GM21447 (cell line): ENCODE measurements around the gene FANCC.

ENCODE experiments used
- ATAC-seq: cut with Tn5 transposase; IDR thresholded peaks from one replicate; pipeline ENCODE4 v1.9.1; 2021; ENCODE audit not compliant: unreplicated experiment

Gene FANCC

DNA sequence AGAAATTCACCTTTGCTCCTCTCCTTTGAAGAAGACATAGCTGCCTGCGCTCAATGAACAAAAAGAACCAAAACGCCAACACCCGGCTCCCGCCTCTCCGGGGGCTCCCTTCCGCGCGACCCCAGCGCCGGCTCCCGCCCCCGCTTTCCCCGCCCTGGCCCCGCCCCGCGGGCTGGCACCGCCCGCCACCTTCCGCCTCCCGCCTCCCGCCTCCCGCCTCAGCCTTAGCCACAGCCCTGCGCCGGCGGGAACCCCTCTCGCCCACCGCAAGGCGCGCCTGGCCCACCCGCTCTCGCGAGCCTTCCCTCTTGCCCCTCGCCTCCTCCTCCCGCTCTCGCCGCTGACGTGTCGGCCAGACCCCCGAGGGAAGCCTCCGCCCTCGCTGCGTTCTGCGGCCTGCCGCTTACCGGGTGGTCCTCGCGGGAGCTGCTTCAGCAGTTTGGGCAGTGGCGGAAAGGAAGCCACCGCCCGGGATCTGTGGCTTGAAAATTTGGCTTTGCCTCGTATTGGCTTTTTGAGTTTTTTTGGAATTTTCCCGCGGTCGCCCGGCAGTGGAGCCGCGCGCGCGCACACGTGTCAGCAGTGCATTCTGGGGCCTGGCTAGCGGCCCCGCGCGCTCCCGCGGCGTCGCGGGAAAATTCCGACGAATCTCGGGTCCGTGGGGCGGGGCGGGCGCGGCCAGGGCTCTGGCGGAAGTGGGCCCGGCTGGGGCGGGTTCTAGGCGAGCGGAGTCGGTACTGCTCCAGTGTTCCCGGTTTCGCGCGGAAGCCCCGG, at the start of gene FANCC:
Gene FANCC (minus strand): TSS at position 591 of the 774 bp plus-strand sequence. CDS start 68,418 bp downstream, outside the sequence.
- peak; percentile 68 for ATAC-seq

DNA sequence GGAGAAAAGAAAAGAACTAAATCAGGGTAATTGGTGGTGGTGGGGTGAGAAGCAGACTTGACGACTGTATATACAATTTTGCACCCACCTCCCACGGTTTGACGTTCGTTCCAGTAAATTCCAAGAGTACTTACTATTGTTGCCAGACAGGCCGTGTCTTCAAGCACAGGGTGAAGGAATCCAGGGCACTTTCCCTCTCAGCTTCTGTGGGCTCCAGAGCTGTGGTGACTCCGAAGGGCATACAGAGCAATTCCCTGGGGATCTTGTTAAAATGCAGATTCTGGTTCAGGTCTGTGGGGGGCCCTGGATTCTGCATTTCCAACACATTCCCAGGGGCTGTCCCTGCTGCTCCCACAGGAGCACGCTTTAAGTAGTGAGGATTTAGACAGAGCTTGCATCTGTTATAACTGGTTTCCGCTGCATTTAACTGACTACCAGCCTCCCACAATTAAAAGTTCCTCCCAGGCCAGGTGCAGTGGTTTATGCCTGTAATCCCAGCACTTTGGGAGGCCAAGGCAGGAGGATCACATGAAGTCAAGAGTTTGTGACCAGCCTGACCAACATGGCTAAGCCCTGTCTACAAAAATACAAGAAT, 49.3 kb upstream of the FANCC start:
- no peak for ATAC-seq

- no peak for ATAC-seq
These were observed 48.3 kb upstream of the FANCC start for GRCh38 chr9:95365766-95366165.

DNA sequence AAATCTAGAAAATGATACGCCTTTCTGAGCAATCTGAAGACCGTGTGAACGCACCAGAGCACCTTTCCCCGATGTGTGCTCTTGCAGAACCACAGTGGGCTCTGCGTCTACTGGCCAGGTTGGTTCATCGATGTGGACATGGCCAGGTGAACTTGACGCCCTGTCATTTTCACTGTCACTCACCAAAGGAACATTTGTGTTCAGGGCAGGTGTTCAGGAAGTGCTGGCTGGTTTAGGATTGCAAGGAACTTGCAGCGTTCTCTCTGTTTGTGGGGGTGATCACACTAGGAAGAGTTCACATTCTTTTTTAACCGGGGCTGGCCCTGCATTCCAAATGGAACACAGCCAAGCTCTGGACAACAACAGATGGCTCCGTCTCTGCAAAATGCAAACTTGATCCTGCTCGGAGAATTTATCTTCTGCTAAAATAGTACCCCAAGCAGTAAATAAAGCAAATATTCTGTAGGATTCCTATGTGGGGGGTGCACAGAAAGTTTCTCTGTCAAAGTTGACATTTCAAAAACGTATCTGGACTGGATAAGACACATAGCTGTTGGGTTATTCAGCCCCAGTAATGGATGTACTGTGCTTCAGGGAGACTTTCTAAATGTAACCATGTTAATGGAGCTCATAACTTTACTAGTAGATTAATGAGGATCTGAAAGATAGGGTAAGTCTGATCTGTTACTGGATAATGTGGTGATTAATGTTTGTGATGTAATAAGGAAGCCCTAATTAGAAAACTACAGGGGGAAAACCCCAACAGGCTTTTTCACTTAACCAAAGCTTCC, 45.7 kb upstream of the FANCC start:
- no peak for ATAC-seq

DNA sequence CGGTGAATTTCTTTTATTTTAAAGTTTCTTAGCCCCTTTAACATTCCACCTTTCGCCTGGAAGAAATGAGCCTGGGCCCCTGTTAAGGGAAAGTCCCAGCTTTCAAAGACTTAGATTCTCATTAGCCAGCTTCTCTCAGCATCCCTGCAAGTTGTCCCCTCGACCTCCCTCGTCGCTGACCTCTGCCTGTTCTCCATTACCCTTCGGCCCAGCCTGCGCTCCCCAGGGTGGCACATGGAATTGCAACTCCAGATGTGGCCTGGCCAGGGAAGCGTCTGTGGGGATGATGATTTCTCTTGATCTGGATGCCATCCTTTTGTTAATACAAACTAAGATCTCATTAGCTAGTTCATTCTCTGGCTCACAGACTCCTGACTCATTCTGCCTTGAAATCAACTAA, 43.4 kb upstream of the FANCC start:
- no peak for ATAC-seq

- no peak for ATAC-seq
These were observed 39.8 kb upstream of the FANCC start for GRCh38 chr9:95357316-95357715.

DNA sequence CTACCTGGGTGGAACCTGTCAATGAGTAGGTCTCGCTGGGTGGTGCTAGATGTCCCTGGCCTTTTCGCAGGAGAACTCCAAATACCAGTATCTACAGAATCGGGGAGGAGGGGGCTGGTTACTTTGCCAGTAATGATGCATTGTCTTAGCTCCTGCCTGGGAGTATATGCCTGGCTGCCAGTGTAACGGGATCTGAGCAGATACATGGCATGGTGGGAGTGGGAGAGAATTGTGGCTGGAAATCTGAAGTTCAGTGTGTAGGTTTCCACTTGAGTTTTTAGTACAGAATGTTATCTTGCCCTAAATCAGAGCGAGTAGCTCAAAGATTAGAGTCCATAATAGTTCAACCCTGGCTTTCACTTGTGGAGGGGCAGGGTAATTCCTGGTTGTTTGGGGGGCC, 38.0 kb upstream of the FANCC start:
- no peak for ATAC-seq

DNA sequence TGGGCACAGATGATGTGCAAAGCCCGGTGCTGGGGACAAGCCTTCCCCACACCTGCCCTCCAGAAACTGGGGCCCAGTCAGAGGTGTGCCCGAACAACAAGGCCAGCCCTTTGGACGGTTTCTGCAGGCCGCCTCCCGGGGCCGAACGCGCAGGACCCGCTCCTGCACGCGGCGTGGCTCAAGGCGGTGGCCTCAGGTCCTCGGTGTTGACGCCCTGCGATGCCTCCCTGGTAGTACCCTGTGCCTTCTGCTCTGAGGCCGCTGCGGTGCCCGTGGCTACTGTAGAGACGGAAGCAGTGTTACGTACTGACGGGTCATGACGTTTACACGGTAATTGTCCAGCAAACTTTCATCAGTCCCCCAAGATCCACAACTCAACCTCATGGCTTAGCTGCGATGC, 33.5 kb upstream of the FANCC start:
- no peak for ATAC-seq

DNA sequence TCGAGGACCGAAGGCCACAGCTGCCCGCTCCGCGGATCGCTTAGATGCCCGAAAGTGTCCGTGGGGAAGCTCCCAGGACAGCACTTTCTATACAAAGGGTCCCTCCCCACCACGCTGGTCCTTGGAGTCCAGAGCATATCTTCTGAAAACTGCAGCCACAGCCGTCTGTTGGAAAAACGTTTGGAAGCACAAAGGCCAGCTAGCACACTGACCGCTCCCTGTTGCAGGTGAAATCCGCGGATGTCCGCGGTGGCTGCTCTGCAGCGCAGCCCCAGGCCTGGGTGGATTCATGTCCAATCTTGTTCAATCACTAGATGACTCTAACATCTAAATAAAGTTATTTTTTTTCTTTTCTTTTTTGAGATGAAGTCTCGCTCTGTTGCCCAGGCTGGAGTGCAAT, 32.8 kb upstream of the FANCC start:
- no peak for ATAC-seq

DNA sequence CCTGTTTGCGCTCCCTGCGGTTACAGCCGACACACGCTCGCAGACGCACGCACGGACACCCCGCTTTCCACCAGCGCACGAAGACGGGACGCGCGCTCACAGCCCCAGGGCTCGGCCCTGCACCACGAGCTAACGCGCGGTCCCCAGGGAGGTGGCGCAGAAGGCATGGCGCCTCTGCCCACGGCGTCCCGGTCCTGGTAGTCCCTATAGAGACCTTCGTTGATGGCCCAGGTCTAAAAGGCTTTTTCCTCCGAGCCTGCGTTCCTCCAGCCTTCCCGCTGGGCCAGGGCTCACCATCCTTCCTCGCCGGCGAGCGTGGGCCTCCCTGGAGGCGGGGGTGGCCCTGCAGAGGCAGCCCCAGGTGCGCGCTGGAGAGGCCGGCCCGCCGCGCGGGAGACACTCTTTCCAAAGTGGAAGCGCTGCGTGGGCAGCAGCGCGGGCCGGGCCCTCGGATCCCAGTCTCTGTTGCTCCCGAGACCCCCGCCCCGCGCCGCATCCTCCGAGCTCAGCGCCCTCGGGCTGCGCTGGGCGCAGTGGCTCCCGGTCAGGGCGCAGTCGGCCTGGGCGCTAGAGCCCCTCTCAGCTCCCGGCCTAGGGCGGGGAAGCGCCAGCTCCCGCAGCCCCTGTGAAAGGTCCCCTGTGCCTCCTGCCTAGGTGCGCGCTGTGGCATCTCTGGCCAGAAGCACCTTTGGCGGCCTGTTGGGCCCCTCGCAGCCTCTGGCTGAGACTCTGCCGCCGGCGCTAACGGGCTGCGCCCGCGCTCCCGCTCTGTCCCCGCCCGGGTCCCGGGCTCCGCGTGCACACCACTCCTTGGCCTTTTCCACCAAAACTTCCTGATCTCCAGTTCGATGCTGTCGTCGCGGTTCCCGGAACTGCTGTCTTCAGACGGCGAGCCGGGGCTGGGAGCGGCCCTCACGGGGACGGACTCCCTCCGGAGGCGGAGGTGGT, 31.9 kb upstream of the FANCC start:
- ATAC-seq, result no peak

- ATAC-seq, result no peak
These were observed 28.5 kb upstream of the FANCC start for GRCh38 chr9:95346021-95346420.

GRCh38 chr9:95344735-95345325, 27.3 kb upstream of the FANCC start:
- ATAC-seq, result no peak

DNA sequence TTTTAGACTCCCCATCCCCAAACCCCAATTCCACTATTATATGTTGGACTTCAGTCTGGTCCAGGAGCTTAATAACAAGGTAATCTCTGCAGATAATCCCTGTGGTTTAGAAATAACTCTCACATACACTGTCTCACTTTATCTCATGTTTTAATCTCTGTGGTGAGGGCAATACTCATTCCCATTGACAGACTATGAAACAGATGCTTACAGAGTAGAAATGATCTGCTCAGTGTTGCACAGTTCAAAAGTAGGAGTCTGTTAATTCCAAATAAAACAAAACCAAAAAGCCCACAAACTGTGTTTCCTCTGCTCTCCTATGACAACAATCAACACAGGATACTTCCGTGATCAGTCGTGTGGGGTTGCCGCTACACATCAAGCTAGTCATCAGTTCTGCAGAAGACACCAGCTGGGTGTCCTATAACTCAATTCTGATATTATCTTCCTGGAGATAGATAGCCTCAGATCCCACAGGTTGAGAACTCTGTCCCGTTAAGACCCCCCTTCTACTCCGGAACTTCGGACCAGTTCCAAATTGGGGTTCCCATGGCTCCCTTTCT, 26.3 kb upstream of the FANCC start:
- ATAC-seq, result no peak

DNA sequence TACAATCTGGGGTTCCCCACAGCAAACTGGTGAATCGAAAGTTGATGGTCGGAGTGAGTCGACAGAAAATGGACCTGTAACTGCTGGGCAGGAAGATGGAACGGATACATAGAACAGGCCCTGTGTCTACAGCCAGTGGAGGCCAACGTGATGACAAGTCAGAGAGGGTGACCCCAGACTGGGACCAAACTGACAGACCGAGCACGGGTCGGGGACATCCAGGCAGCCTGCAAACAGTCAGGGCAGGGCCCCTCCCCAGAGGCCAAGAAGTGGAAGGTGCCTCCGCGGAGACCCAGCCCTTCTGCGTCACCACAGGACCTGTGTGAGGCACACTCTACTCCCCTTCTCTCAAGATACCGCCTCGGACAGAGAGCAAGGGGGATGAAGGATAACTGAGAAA, 25.1 kb upstream of the FANCC start:
- no peak for ATAC-seq

DNA sequence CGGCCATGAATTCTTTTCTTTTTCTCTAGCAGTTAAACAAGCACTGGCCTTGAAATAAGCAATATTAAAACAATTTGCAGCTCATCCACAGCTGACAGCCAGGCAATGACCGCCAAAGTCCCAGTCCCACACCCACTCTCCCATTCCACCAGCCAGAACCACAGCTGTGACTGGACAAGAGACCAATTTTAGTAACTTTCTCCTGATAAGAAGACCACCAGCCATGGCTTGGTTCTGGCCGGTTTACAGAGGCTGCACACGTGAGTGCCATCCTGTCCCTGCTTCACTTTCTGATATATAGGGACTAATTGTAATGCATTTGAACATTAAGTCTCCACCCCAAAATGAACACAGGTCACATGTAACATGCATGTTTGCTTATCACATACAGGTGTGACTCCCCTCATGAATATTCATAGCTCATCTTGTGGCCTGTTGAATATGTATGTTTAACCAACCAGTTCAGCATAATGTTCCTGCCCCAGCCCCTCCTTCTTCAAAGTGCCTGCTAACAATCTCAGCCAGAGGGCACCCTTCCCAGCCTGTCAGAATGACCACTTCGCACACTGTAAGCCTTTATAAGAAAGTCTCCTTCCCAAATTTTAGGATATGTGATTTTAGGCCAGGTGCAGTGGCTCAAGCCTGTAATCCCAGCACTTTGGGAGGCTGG, 23.9 kb upstream of the FANCC start:
- ATAC-seq, result no peak

- no peak for ATAC-seq
These were observed 20.7 kb upstream of the FANCC start for GRCh38 chr9:95338243-95338642.

DNA sequence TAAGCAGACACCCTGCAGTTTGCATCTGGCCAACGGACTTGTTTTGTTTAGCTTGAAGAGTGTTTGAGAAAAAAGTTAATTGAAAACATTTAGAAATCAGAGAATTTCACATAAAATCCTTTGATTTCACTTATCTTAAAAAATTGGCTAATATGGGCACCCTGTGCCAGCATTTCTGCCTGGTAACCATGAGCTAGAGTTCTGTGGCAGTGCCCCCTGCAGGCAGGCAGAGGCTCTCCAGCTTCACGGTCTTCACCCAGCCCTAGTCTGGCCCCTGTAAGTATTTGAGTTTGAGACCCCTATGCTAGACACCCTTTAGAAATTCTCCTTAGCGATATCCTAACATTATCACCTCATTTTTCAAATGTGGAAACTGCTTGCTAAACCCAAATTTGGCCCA, 18.8 kb upstream of the FANCC start:
- no peak for ATAC-seq

GRCh38 chr9:95333426-95333825, 15.9 kb upstream of the FANCC start:
- ATAC-seq, result no peak

DNA sequence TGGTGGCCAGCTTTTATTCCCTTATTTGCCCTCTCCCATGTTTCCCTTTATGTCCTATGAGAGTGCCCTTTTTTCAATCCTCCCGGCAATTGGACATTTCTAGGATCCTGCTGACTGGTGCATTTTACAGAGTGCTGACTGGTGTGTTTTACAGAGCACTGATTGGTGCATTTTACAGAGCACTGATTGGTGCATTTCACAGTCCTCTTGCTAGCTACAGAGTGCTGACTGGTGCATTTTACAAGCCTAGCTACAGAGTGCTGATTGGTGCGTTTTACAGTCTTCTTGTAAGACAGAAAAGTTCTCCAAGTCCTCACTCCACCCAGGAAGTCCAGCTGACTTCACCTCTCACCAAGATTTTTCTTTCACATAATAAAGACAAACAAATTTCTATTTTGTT, 15.4 kb upstream of the FANCC start:
- ATAC-seq, result no peak
